Measurements from ENCODE around the gene KLHL41. TPM values are rescaled to one million over a fixed set of nuclear protein-coding genes. Genes with fewer than 3 reads are reported as not detected.

KLHL41 gene
- total and polyA plus RNA-seq, 10 of the 15 experiments (the other 5 are each of a cell fraction or from before 2014, with no cell fraction given) = 0.03 to 0.38 (median 0.10) TPM; not detected in 3

GRCh38 chr2:169542433-169542832 is 32.9 kb downstream of the KLHL41 start:
- H3K4me1 ChIP-seq (ENCODE audit: control insufficient read depth, insufficient read depth, low read length) = no peaks in the 10 kb centered on the region
- intact Hi-C loops (cut with micrococcal nuclease; ENCODE audit: unreplicated experiment) (no loop called here), in situ Hi-C loops (cut with MboI) (no loop called here)
- ChIA-PET SMC1A (ENCODE audit: uncharacterized antibody, unreplicated experiment) (no interaction called here), RAD21 (ENCODE audit: unreplicated experiment) (no interaction called here), CTCF (no interaction called here), POLR2A (no interaction called here)
- 100% methylated on average over 3 of the region's 3 CpGs for WGBS (ENCODE audit: insufficient coverage, insufficient replicate concordance, low lambda C conversion rate, missing lambda C conversion rate)
- ATAC-seq = no peak
- no peaks in the 10 kb centered on the region for H3K79me2 ChIP-seq (ENCODE audit: control insufficient read depth, insufficient read depth, low read length)
- H3K9ac ChIP-seq (ENCODE audit: control insufficient read depth, insufficient read depth, low read length) = no peak overlapping the region
- H3K4me3 ChIP-seq = no peak overlapping the region
- no peak overlapping the region for H2AFZ ChIP-seq (ENCODE audit: control insufficient read depth, low read depth, low read length)
- peaks cover 0 to 13% of the 10 kb centered on the region in 2 experiments; a peak in 3 of 4 replicates for H3K36me3 ChIP-seq (ENCODE audit: control insufficient read depth in 2 of 2, insufficient read depth in 2 of 2, low read length in 1 of 2)
- no peaks in the 10 kb centered on the region for H3K27me3 ChIP-seq (replicated peaks in 1 of 2; ENCODE audit: control insufficient read depth in 2 of 2, insufficient read depth in 2 of 2, low read length in 1 of 2)
- no peaks in the 10 kb centered on the region for H4K20me1 ChIP-seq (ENCODE audit: control insufficient read depth, insufficient read depth)
- BruUV-seq (replicated peaks) = no TSS peak
- no peak for DNase-seq (ENCODE audit: low read depth, low spot score)
- no peak overlapping the region for H3K27ac ChIP-seq (ENCODE audit: control insufficient read depth, insufficient read depth)
- no peak overlapping the region for H3K4me2 ChIP-seq (ENCODE audit: control insufficient read depth, insufficient read depth)
- H3K9me3 ChIP-seq (replicated peaks; ENCODE audit: control insufficient read depth, insufficient read depth, low read length) = no peaks in the 10 kb centered on the region
- no peak for FAIRE-seq
- TF ChIP-seq MTA2 (IDR thresholded peaks at IDR 0.05; ENCODE audit: low read depth) = no peak
- no peak for TF ChIP-seq CREB1 (IDR thresholded peaks at IDR 0.05; ENCODE audit: low read depth)
- TF ChIP-seq NKRF (conservative IDR thresholded peaks at IDR 0.05) = no peak

GRCh38 chr2:169546756-169547155 is 37.3 kb downstream of the KLHL41 start:
- no peak for FAIRE-seq
- no peaks in the 10 kb centered on the region for H3K4me1 ChIP-seq (ENCODE audit: control insufficient read depth, insufficient read depth, low read length)
- H3K36me3 ChIP-seq (ENCODE audit: control insufficient read depth in 2 of 2, insufficient read depth in 2 of 2, low read length in 1 of 2) = peaks cover 0 to 11% of the 10 kb centered on the region in 2 experiments; a peak in 2 of 4 replicates
- RAD21 ChIA-PET (ENCODE audit: unreplicated experiment) = no interaction called here
- in situ Hi-C loops (cut with MboI) = no loop called here
- H4K20me1 ChIP-seq (ENCODE audit: control insufficient read depth, insufficient read depth) = no peaks in the 10 kb centered on the region
- no peak for TF ChIP-seq PAX5 (IDR thresholded peaks at IDR 0.05; ENCODE audit: borderline replicate concordance, low read depth, low read length)
- no peak for TF ChIP-seq SMARCA5 (IDR thresholded peaks at IDR 0.05)
- TF ChIP-seq NR2C2 (IDR thresholded peaks at IDR 0.05; ENCODE audit: borderline replicate concordance, control insufficient read depth, insufficient read length, low read depth) = no peak
- no peak for TF ChIP-seq RELB (IDR thresholded peaks at IDR 0.05; ENCODE audit: low read depth)
- no peak for TF ChIP-seq ZBTB4 (CRISPR knock-in tag; IDR thresholded peaks at IDR 0.05)
- no peak for TF ChIP-seq ZNF24 (IDR thresholded peaks at IDR 0.05)
- TF ChIP-seq POU2F2 (IDR thresholded peaks at IDR 0.05; ENCODE audit: borderline replicate concordance, low read depth, low read length) = no peak
- H3K4me2 ChIP-seq (ENCODE audit: control insufficient read depth, insufficient read depth) = no peak overlapping the region
- SMC1A ChIA-PET (ENCODE audit: uncharacterized antibody, unreplicated experiment) = interaction anchor here (0.7 kb wide), 1 partner anchor 233 kb away, joined by 3 read pairs; no protein-coding TSS in a partner anchor
- DNase-seq (ENCODE audit: low read depth, low spot score) = no peak
- no peaks in the 10 kb centered on the region for H3K9me3 ChIP-seq (replicated peaks; ENCODE audit: control insufficient read depth, insufficient read depth, low read length)
- H3K27me3 ChIP-seq (replicated peaks in 1 of 2; ENCODE audit: control insufficient read depth in 2 of 2, insufficient read depth in 2 of 2, low read length in 1 of 2) = no peaks in the 10 kb centered on the region
- 100% methylated on average over 2 of the region's 2 CpGs for WGBS (ENCODE audit: insufficient coverage, insufficient replicate concordance, low lambda C conversion rate, missing lambda C conversion rate)
- POLR2A ChIA-PET = no interaction called here
- no peak overlapping the region for H3K4me3 ChIP-seq
- no peak overlapping the region for H3K27ac ChIP-seq (ENCODE audit: control insufficient read depth, insufficient read depth)
- intact Hi-C loops (cut with micrococcal nuclease; ENCODE audit: unreplicated experiment) = no loop called here
- no peak for ATAC-seq
- BruUV-seq (replicated peaks) = no TSS peak
- H3K9ac ChIP-seq (ENCODE audit: control insufficient read depth, insufficient read depth, low read length) = no peak overlapping the region
- no peak overlapping the region for H2AFZ ChIP-seq (ENCODE audit: control insufficient read depth, low read depth, low read length)
- CTCF ChIA-PET = no interaction called here
- H3K79me2 ChIP-seq (ENCODE audit: control insufficient read depth, insufficient read depth, low read length) = no peaks in the 10 kb centered on the region

Measured in GM12878 (cell line).